Pancreas (tissue), 10 donors: ENCODE measurements around the gene PALLD. TPM values are rescaled to one million over a fixed set of nuclear protein-coding genes. Genes with fewer than 3 reads are reported as not detected.
"Not testable (repeated sequence)": the region's sequence is repeated elsewhere in the genome, so short reads cannot be mapped to it uniquely, and the experiment has no call there.

ENCODE experiments used
- ATAC-seq, 4 donors: fragments of 200-7000 bp; cut with Tn5 transposase; one replicate each; pipeline versions ENCODE4 v1.8.0 to v1.9.1; 2020; ENCODE audit warnings: mild to moderate bottlenecking in 4 of 4, moderate library complexity in 4 of 4
- DNase-seq, 6 donors: peaks; one replicate each; pipeline ENCODE4 v3.0.0-alpha.2; 2020
- FAIRE-seq: peaks from 2 replicates; lab custom pipeline; 2012; peaks lifted over from hg19 to GRCh38; lab: Jason Lieb, UNC
- H3K27ac ChIP-seq, 4 donors: fragments of 200-600 bp; sonication (generic); 1 replicate in 3 of 4; 2 replicates in 1 of 4; pipeline versions ENCODE4 v1.5.0 to v1.8.0; 2020
- H3K27me3 ChIP-seq, 4 donors: fragments of 200-600 bp; one replicate each; pipeline ENCODE4 v1.8.0; 2021
- H3K36me3 ChIP-seq, 3 donors: fragments of 200-600 bp; sonication (generic) in 1 of 3; one replicate each; pipeline versions ENCODE4 v1.5.0 to v1.8.0; 2020 to 2021
- H3K4me1 ChIP-seq, 3 donors: fragments of 200-600 bp; one replicate each; pipeline ENCODE4 v1.8.0; 2021
- H3K4me3 ChIP-seq, 4 donors: fragments of 200-600 bp; sonication (generic) in 2 of 4; one replicate each; pipeline versions ENCODE4 v1.5.0 to v1.8.0; 2020 to 2021
- H3K9me3 ChIP-seq, 4 donors: fragments of 200-600 bp; one replicate each; pipeline ENCODE4 v1.8.0; 2021
- WGBS, 2 donors: extraction: QIAGEN DNeasy Blood & Tissue Kit; methylation state at CpG; one replicate each; pipeline ENCODE4 v1.1.7; 2013; 5-methylcytosine and 5-hydroxymethylcytosine counted together
- intact Hi-C, 3 donors: fragments of 100-400 bp; cut with DNase I; formaldehyde crosslinking; loops; one replicate each; pipeline versions ENCODE4 v1.11.1 to v1.14.2; 2022
- polyA plus RNA-seq, 2 donors: library from polyadenylated mRNA; stranded (reverse); fragments of 200-250 nt; gene quantifications; one replicate each; pipeline ENCODE4 v1.2.3, GENCODE V29; 2013
- total RNA-seq, 6 donors: library from RNA; stranded (reverse); fragmentation: NEBNext Ultra II Directional in 4 of 6; extraction: Animal tissue kit (Norgen Biotek cat#: 25700) in 4 of 6; gene quantifications; one replicate each; pipeline versions ENCODE4 v1.2.1 to v1.2.4, GENCODE V29; 2021 to 2023
- TF ChIP-seq, protein P1 (sequence below), 4 donors: fragments of 200-600 bp; sonication (generic) in 3 of 4; IDR thresholded peaks; one replicate each; pipeline versions ENCODE4 v1.5.0 to v1.8.0; 2021; ENCODE audit warnings: antibody characterized with exemption in 4 of 4
- donor health status: healthy with polysubstance abuse.
- donor health status: DM: no; HTN: no; CAD: no; lungs with moderate emphysema.
- donor health status: DM: no; HTN: no; CAD: no.
- donor health status: control.
- donor health status: control.
- donor health status: Bipolar disorder and iron deficiency.
- donor health status: DM: yes; HTN: yes; CAD: no.
- donor health status: DM: no; HTN: no; CAD: no.
- donor health status: DM: no; HTN: no; CAD: no.
- donor health status: DM: yes; HTN: yes; CAD: no.

Gene PALLD
- total and polyA plus RNA-seq, 8 donors = 4.4 to 44.2 (median 14.1) TPM

DNA sequence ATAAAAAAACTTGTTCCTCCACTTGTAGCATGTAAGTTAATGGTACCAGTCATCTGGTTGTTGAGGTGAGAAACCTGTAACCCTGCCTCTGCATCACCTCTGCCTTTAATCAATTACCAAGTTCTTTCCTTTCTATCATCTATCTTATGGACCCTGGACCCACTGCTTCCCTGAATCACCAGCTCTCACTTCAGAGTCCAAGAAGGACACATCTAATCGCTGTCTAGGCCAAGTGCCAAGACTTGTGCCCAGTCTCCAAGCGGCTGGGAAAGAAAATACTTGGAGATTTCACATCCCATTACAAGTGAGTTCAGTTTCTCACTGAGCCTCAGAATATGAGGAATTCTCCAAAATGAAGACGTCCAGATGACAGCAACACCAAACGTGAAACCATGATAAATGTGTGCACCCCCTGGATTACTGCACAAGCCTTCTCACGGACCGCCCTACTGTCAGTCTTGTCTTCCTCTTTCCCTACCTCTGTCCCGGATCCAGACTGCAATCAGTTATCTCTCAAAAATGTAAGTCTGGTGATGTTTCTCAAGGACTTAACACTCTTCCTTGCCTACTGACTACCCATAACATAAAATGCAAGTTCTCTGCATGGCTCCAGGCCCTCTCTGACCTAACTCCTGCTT is 10.4 kb downstream of the PALLD start:
- 61 to 63% methylated on average over 7 of the region's 7 CpGs for WGBS, 2 donors
- TF ChIP-seq, protein P1, sequence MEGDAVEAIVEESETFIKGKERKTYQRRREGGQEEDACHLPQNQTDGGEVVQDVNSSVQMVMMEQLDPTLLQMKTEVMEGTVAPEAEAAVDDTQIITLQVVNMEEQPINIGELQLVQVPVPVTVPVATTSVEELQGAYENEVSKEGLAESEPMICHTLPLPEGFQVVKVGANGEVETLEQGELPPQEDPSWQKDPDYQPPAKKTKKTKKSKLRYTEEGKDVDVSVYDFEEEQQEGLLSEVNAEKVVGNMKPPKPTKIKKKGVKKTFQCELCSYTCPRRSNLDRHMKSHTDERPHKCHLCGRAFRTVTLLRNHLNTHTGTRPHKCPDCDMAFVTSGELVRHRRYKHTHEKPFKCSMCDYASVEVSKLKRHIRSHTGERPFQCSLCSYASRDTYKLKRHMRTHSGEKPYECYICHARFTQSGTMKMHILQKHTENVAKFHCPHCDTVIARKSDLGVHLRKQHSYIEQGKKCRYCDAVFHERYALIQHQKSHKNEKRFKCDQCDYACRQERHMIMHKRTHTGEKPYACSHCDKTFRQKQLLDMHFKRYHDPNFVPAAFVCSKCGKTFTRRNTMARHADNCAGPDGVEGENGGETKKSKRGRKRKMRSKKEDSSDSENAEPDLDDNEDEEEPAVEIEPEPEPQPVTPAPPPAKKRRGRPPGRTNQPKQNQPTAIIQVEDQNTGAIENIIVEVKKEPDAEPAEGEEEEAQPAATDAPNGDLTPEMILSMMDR (IDR thresholded peaks at IDR 0.05) = no peak
- DNase-seq (peak in 3 of 6 donors; percentile 21 to 30 (median 28)), FAIRE-seq (no peak), ATAC-seq (peak in 3 of 4 donors; percentile 62 to 73 (median 69))
- intact Hi-C loops = no loop called here
- no peak overlapping the region for H3K27ac ChIP-seq
- H3K27me3 ChIP-seq = no peaks in the 10 kb centered on the region
- H3K4me1 ChIP-seq = peaks cover 0 to under 1% (median 0%) of the 10 kb centered on the region in 3 donors
- H3K9me3 ChIP-seq = no peaks in the 10 kb centered on the region
- no peaks in the 10 kb centered on the region for H3K36me3 ChIP-seq
- H3K4me3 ChIP-seq = no peak overlapping the region

DNA sequence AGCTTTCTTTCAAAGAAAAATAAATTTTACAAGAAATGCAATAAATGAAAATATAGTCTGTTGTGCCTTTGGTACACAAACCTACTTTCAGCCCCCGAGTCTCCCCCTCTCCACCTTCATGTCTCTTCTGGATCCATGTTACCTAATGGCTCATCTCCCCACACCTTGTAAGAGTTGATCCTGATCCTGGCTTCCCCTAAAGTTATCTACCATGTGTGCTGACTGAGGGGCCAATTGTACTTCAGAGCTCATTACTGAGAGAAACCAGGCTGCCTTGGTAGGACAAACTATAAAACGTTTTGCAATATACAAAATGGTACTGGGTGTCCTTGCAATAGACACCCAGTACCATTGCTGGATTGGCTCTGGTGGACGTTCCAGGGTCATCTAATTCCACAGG is 11.8 kb downstream of the PALLD start:
- H3K9me3 ChIP-seq = no peaks in the 10 kb centered on the region
- H3K36me3 ChIP-seq = no peaks in the 10 kb centered on the region
- intact Hi-C loops = no loop called here
- DNase-seq = no peak
- no peak for ATAC-seq
- WGBS, 2 donors = 70 to 76% methylated on average over 3 of the region's 3 CpGs
- H3K27ac ChIP-seq = no peak overlapping the region
- H3K27me3 ChIP-seq = no peaks in the 10 kb centered on the region
- H3K4me1 ChIP-seq = no peaks in the 10 kb centered on the region
- no peak overlapping the region for H3K4me3 ChIP-seq
- no peak for FAIRE-seq
- TF ChIP-seq, protein P1 (IDR thresholded peaks at IDR 0.05) = no peak

DNA sequence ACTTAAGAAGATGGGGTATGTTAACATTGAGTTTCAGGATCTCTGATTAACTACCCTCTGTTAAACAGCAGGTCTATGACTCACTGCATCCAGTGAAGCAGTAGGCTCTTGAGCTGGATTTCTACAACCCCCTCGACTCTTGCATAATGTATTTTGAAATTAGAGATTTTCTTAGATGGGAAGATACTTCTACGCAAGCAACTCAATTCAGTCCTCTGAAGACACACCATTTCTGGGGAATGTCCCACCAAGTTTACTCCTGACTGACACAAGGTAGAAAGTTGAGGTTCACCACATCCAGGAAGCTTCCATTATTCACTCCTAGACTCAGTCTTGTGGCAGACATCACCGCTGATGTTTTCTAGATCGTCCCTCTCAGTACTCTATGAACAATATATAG is 12.9 kb downstream of the PALLD start:
- intact Hi-C loops = no loop called here
- Histone ChIP-seq H3K27me3 (no peaks in the 10 kb centered on the region), H3K9me3 (no peaks in the 10 kb centered on the region), H3K27ac (no peak overlapping the region), H3K36me3 (no peaks in the 10 kb centered on the region), H3K4me1 (peaks cover 0 to 5% (median 0%) of the 10 kb centered on the region in 3 donors), H3K4me3 (no peak overlapping the region)
- WGBS, 2 donors = 87% methylated on average over 4 of the region's 4 CpGs
- FAIRE-seq = no peak
- ATAC-seq = no peak
- DNase-seq = no peak
- TF ChIP-seq, protein P1 (IDR thresholded peaks at IDR 0.05) = no peak

DNA sequence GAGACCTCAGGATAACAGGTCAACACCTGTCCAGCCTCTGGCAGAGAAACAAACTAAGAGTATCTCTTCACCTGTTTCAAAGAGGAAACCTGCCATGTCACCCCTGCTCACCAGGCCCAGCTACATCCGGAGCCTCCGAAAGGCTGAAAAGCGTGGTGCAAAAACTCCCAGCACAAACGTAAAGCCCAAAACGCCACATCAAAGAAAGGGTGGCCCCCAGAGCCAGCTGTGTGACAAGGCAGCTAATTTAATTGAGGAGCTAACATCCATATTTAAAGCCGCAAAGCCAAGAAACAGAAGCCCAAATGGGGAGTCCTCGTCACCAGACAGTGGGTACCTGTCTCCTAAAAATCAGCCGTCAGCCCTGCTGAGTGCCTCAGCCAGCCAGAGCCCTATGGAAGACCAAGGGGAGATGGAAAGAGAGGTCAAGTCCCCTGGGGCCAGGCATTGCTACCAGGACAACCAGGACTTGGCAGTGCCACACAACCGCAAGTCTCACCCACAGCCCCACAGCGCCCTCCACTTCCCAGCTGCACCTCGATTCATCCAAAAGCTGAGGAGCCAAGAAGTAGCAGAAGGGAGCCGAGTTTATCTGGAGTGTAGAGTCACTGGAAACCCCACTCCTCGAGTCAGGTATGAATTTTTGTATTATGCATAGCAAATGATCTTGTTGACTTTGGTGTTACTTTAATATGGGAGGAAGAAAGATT is 15.1 kb downstream of the PALLD start:
- Histone ChIP-seq H3K27me3 (no peaks in the 10 kb centered on the region), H3K36me3 (no peaks in the 10 kb centered on the region), H3K27ac (no peak overlapping the region), H3K4me1 (peaks cover 0 to 5% (median 0%) of the 10 kb centered on the region in 3 donors), H3K4me3 (no peak overlapping the region), H3K9me3 (no peaks in the 10 kb centered on the region)
- WGBS, 2 donors = 88 to 92% methylated on average over 13 of the region's 13 CpGs
- ATAC-seq (no peak), DNase-seq (no peak), FAIRE-seq (no peak)
- intact Hi-C loops = no loop called here
- TF ChIP-seq, protein P1 (IDR thresholded peaks at IDR 0.05) = no peak

DNA sequence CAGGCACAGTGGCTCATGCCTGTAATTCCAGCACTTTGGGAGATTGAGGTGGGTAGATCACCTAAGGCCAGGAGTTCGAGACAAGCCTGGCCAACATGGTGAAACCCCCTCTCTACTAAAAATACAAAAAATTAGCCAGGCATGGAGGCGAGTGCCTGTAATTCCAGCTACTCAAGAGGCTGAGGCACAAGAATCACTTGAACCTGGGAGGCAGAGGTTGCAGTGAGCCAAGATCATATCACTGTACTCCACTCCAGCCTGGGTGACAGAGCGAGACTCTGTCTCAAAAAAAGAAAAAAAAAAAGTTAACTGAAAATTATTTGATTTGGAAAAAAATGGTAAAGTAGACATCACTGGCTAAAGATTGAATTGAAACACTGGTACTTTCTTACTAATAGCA is 17.0 kb downstream of the PALLD start:
- H3K36me3 ChIP-seq, H3K4me3 ChIP-seq, FAIRE-seq, H3K4me1 ChIP-seq, ATAC-seq, H3K9me3 ChIP-seq, H3K27ac ChIP-seq, DNase-seq, intact Hi-C loops, H3K27me3 ChIP-seq: not testable (repeated sequence)
- WGBS, 2 donors = 77 to 82% methylated on average over 3 of the region's 3 CpGs
